ENCODE results near the gene FBN1. TPM values are rescaled to one million over a fixed set of nuclear protein-coding genes. Genes with fewer than 3 reads are reported as not detected.

The FBN1 gene
- total RNA-seq, 4 donors from 2014 or later = 113 to 147 (median 120) TPM

- Histone ChIP-seq H3K9me3 (no peaks in the 10 kb centered on the region), H3K27ac (no peak overlapping the region), H3K27me3 (no peaks in the 10 kb centered on the region), H3K4me1 (no peaks in the 10 kb centered on the region), H3K4me3 (replicated peaks in 1 of 3) (no peak overlapping the region), H3K36me3 (no peaks in the 10 kb centered on the region)
- WGBS, 2 donors = 89 to 97% methylated on average over 2 of the region's 2 CpGs
- intact Hi-C loops (cut with DNase I) = no loop called here
- no peak for DNase-seq
- TF ChIP-seq POLR2A (IDR thresholded peaks at IDR 0.05) (no peak), CTCF (IDR thresholded peaks at IDR 0.05) (no peak)
Observed at GRCh38 chr15:48677821-48678220, 32.3 kb upstream of the FBN1 start.

DNA sequence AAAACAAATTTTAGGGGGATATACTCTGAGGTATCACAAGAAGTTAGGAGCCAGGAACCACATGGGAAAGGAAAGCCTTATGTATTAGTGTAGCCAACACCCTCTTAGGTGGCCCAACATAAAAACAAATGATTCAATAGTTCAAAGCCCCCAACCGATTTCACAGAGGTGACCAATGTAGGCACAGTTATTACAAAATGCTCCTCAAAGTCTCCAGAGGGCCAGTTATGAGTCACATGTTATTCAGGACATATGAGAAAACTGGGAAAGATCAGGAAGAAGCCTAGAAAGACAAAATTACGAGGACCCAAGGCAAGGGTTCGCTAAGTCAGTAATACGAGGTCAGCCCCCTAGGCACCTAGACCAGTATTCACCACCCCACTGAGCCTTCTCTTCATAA is 29.9 kb upstream of the FBN1 start:
- no peak for TF ChIP-seq CTCF (IDR thresholded peaks at IDR 0.05)
- no peak for TF ChIP-seq POLR2A (IDR thresholded peaks at IDR 0.05)
- H3K4me3 ChIP-seq (replicated peaks in 1 of 3) = no peak overlapping the region
- H3K4me1 ChIP-seq = no peaks in the 10 kb centered on the region
- H3K27ac ChIP-seq = no peak overlapping the region
- DNase-seq = no peak
- intact Hi-C loops (cut with DNase I) = no loop called here
- no peaks in the 10 kb centered on the region for H3K9me3 ChIP-seq
- no peaks in the 10 kb centered on the region for H3K27me3 ChIP-seq
- WGBS, 2 donors = 90 to 93% methylated on average over 4 of the region's 4 CpGs
- H3K36me3 ChIP-seq = no peaks in the 10 kb centered on the region

- H3K4me3 ChIP-seq (replicated peaks in 1 of 3) = no peak overlapping the region
- H3K9me3 ChIP-seq = no peaks in the 10 kb centered on the region
- WGBS, 2 donors = 57 to 58% methylated on average over 3 of the region's 3 CpGs
- no peak overlapping the region for H3K27ac ChIP-seq
- no peaks in the 10 kb centered on the region for H3K27me3 ChIP-seq
- H3K36me3 ChIP-seq = no peaks in the 10 kb centered on the region
- intact Hi-C loops (cut with DNase I) = no loop called here
- no peak for TF ChIP-seq POLR2A (IDR thresholded peaks at IDR 0.05)
- no peak for TF ChIP-seq CTCF (IDR thresholded peaks at IDR 0.05)
- H3K4me1 ChIP-seq = no peaks in the 10 kb centered on the region
- DNase-seq = no peak
Observed at GRCh38 chr15:48674876-48675275, 29.4 kb upstream of the FBN1 start.

DNA sequence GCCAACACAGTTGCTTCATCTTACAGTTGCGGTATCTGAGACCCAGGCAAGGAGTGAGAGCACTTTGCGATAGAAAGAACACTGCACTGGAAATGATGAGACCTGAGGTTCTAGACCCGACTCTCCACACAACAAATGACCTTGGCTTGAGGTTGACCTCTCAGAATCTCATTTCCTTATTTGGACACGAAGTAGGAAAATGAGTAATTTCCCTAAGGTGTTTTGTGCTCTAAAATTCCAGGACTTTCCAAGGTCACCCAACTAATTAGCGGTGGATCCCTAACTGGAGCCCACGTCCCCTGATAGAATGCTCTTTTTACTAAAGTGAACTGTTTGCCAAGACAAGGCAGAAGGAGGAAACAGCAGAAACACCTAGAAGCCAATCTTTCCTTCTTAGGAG is 26.7 kb upstream of the FBN1 start:
- Histone ChIP-seq H3K4me3 (replicated peaks in 1 of 3) (no peak overlapping the region), H3K9me3 (no peaks in the 10 kb centered on the region), H3K27me3 (no peaks in the 10 kb centered on the region), H3K27ac (no peak overlapping the region), H3K36me3 (no peaks in the 10 kb centered on the region), H3K4me1 (no peaks in the 10 kb centered on the region)
- no peak for TF ChIP-seq CTCF (IDR thresholded peaks at IDR 0.05)
- TF ChIP-seq POLR2A (IDR thresholded peaks at IDR 0.05) = no peak
- no peak for DNase-seq
- intact Hi-C loops (cut with DNase I) = no loop called here
- WGBS, 2 donors = 79 to 87% methylated on average over 6 of the region's 6 CpGs

DNA sequence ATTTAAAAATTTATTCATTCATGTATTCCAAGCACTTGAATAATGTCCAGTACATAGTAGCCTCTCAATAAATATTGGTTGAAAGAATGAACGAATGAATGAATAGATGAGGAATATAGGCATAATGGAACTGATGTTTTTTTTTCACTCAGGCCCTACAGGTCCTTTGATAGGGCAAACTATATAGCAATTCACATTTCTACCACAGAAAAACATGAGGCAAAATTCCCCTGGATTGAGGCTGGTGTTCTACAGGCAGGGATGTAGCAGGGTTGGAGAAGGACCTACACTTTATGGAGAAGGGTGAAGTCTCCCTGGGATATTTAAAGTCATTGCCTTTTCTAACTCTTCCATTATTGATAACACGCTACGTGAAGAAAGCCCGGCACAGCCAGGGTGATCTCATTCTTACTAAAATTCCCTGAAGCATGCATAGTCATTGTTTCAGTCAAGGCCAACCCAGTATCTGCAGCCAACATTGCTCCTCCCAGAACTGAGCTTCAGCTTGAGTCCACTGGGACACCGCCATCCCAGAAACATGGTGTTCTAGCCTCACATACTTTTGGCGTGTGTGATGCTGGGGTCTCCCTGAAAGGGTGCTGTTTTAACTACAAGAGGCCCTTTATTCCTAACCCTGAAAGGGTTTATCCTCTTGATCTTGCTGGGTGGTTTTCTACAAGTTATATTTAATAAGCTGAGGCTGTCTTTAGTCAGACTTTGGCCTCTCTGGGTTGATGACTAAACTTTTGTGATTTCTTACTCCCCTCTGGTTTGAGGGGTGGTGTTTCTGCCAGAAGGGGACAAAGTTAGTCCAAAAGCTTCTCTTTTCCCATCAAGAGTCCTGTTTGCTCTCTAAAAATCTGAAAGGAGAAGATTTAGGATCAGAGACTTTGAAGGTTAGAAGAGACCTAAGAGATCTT is 25.9 kb upstream of the FBN1 start:
- Histone ChIP-seq H3K4me3 (replicated peaks in 1 of 3) (no peak overlapping the region), H3K27me3 (no peaks in the 10 kb centered on the region), H3K36me3 (no peaks in the 10 kb centered on the region), H3K27ac (peak overlapping the region in 1 of 3 donors; percentile 6), H3K9me3 (no peaks in the 10 kb centered on the region), H3K4me1 (no peaks in the 10 kb centered on the region)
- intact Hi-C loops (cut with DNase I) = no loop called here
- DNase-seq = peak in 1 of 2 donors; percentile 6
- 71 to 72% methylated on average over 6 of the region's 6 CpGs for WGBS, 2 donors
- TF ChIP-seq POLR2A (IDR thresholded peaks at IDR 0.05) (no peak), CTCF (IDR thresholded peaks at IDR 0.05) (no peak)

Data from thyroid gland (tissue), 4 donors.